K562 (cell line): Measurements from ENCODE around the gene PTCRA. TPM values are rescaled to one million over a fixed set of nuclear protein-coding genes. Genes with fewer than 3 reads are reported as not detected.

Experiments
- BRF2 ChIP-seq: IDR thresholded peaks from 3 replicates; pipeline ENCODE4 v1.6.1; 2011; ENCODE audit warnings: borderline replicate concordance, mild to moderate bottlenecking; ENCODE audit not compliant: insufficient read length, insufficient read depth
- CC2D1A ChIP-seq: fragments of 450-650 bp; IDR thresholded peaks from 2 replicates; pipeline ENCODE4 v1.6.1; 2017; ENCODE audit warnings: mild to moderate bottlenecking
- CEBPG ChIP-seq, 3 experiments: fragments of 200-800 bp in 1 of 3; sonication (Bioruptor generic) in 1 of 3; sonication (generic) in 1 of 3; formaldehyde crosslinking in 1 of 3; IDR thresholded peaks in 2 of 3; conservative IDR thresholded peaks in 1 of 3; 2 replicates each; pipeline versions ENCODE4 v1.6.1 to v1.8.0; 2016 to 2022; ENCODE audit warnings: missing compliant biosample characterization in 2 of 3, missing genetic modification characterization in 2 of 3, mild to moderate bottlenecking in 1 of 3, missing genetic modification reagents in 1 of 3
- CHD1 ChIP-seq: fragments of 200-600 bp; sonication (generic); IDR thresholded peaks from one replicate; pipeline ENCODE4 v1.6.1; 2012; ENCODE audit warnings: mild to moderate bottlenecking, moderate library complexity, low read length, inconsistent platforms
- CTBP1 ChIP-seq: fragments of 450-650 bp; IDR thresholded peaks from 2 replicates; pipeline ENCODE4 v1.6.1; 2016; ENCODE audit warnings: borderline replicate concordance
- E2F8 ChIP-seq: fragments of 450-650 bp; IDR thresholded peaks from 2 replicates; pipeline ENCODE4 v1.7.1; 2018; ENCODE audit warnings: mild to moderate bottlenecking, low read depth; ENCODE audit not compliant: partially characterized antibody
- ESRRA ChIP-seq: fragments of 450-650 bp; IDR thresholded peaks from 2 replicates; pipeline ENCODE4 v1.6.1; 2014; ENCODE audit warnings: low read depth, mild to moderate bottlenecking, moderate library complexity, borderline replicate concordance
- SIRT6 ChIP-seq: IDR thresholded peaks from one replicate; pipeline ENCODE4 v1.6.1; 2012; ENCODE audit warnings: low read depth, mild to moderate bottlenecking, control low read depth, inconsistent platforms, low read length, moderate library complexity
- SRSF7 ChIP-seq: fragments of 200-400 bp; formaldehyde crosslinking; optimal IDR thresholded peaks from 2 replicates; pipeline ENCODE3; 2017; ENCODE audit warnings: mild to moderate bottlenecking, low read depth, low read length
- STAT5A ChIP-seq: IDR thresholded peaks from 2 replicates; pipeline ENCODE4 v1.6.1; 2012; ENCODE audit warnings: low read length, inconsistent platforms, borderline replicate concordance
- TCF15 ChIP-seq: fragments of 250-450 bp; sonication (Bioruptor Pico); IDR thresholded peaks from 2 replicates; pipeline ENCODE4 v1.8.0; 2022; ENCODE audit warnings: moderate library complexity, mild to moderate bottlenecking, inconsistent platforms
- ZNF143 ChIP-seq: sonication (generic); formaldehyde crosslinking; IDR thresholded peaks from 2 replicates; pipeline ENCODE4 v1.9.0; 2022; ENCODE audit warnings: mild to moderate bottlenecking, missing genetic modification reagents
- polyA plus RNA-seq, 8 experiments: library from polyadenylated mRNA; depleted of rRNA in 4 of 8; stranded (reverse) in 5 of 8; unstranded in 3 of 8; fragments of >200 nt; fragmentation: Nextera tagmentation in 2 of 8; fragmentation: Illumina TruSeq in 1 of 8; extraction: Ambion mirVana in 2 of 8; extraction: Trizol in 1 of 8; gene quantifications; 2 replicates each; pipeline versions ENCODE4 v1.2.1 to v1.2.3, GENCODE V29; 2011 to 2014; ENCODE audit warnings: inconsistent platforms in 1 of 8, missing spikeins in 1 of 8
- total RNA-seq, 7 experiments: library from RNA; depleted of rRNA in 6 of 7; stranded (reverse); fragments of >200 nt in 6 of 7; fragmentation: Illumina TruSeq in 2 of 7; extraction: Trizol in 2 of 7; gene quantifications; 2 replicates each; pipeline versions ENCODE4 v1.2.1 to v1.2.3, GENCODE V29; 2011 to 2021; ENCODE audit warnings: low replicate concordance in 1 of 7
- TF ChIP-seq, protein P1 (sequence below): sonication (generic); formaldehyde crosslinking; IDR thresholded peaks from 2 replicates; pipeline ENCODE4 v1.5.0; 2020; ENCODE audit warnings: missing genetic modification reagents
- TF ChIP-seq, protein P2 (sequence below): sonication (generic); formaldehyde crosslinking; IDR thresholded peaks from 2 replicates; pipeline ENCODE4 v1.8.0; 2023; ENCODE audit warnings: missing genetic modification reagents, mild to moderate bottlenecking, borderline replicate concordance

The PTCRA gene
- total and polyA plus RNA-seq, 9 of the 15 experiments (the other 6 are each of a cell fraction or from before 2014, with no cell fraction given), result 0.21 TPM; not detected in 8

- TF ChIP-seq E2F8, result peak; percentile 85
- TF ChIP-seq SRSF7, result no peak
- peak; percentile 17; the same call in 1 of the 2 replicates for TF ChIP-seq STAT5A
- TF ChIP-seq CHD1, result peak; percentile 26
- peak; percentile 33; the same call in 1 of the 2 replicates for TF ChIP-seq ESRRA
- peak; percentile 85 for TF ChIP-seq ZNF143 (CRISPR knock-in tag)
- TF ChIP-seq CTBP1, result 0 out of 2 replicates have a peak, but pooled peaks have one; percentile 39
- TF ChIP-seq, protein P1, sequence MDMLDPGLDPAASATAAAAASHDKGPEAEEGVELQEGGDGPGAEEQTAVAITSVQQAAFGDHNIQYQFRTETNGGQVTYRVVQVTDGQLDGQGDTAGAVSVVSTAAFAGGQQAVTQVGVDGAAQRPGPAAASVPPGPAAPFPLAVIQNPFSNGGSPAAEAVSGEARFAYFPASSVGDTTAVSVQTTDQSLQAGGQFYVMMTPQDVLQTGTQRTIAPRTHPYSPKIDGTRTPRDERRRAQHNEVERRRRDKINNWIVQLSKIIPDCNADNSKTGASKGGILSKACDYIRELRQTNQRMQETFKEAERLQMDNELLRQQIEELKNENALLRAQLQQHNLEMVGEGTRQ (CRISPR knock-in tag), result peak; percentile 53; the same call in 1 of the 2 replicates
- TF ChIP-seq SIRT6, result no peak
- TF ChIP-seq, protein P2, sequence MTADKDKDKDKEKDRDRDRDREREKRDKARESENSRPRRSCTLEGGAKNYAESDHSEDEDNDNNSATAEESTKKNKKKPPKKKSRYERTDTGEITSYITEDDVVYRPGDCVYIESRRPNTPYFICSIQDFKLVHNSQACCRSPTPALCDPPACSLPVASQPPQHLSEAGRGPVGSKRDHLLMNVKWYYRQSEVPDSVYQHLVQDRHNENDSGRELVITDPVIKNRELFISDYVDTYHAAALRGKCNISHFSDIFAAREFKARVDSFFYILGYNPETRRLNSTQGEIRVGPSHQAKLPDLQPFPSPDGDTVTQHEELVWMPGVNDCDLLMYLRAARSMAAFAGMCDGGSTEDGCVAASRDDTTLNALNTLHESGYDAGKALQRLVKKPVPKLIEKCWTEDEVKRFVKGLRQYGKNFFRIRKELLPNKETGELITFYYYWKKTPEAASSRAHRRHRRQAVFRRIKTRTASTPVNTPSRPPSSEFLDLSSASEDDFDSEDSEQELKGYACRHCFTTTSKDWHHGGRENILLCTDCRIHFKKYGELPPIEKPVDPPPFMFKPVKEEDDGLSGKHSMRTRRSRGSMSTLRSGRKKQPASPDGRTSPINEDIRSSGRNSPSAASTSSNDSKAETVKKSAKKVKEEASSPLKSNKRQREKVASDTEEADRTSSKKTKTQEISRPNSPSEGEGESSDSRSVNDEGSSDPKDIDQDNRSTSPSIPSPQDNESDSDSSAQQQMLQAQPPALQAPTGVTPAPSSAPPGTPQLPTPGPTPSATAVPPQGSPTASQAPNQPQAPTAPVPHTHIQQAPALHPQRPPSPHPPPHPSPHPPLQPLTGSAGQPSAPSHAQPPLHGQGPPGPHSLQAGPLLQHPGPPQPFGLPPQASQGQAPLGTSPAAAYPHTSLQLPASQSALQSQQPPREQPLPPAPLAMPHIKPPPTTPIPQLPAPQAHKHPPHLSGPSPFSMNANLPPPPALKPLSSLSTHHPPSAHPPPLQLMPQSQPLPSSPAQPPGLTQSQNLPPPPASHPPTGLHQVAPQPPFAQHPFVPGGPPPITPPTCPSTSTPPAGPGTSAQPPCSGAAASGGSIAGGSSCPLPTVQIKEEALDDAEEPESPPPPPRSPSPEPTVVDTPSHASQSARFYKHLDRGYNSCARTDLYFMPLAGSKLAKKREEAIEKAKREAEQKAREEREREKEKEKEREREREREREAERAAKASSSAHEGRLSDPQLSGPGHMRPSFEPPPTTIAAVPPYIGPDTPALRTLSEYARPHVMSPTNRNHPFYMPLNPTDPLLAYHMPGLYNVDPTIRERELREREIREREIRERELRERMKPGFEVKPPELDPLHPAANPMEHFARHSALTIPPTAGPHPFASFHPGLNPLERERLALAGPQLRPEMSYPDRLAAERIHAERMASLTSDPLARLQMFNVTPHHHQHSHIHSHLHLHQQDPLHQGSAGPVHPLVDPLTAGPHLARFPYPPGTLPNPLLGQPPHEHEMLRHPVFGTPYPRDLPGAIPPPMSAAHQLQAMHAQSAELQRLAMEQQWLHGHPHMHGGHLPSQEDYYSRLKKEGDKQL (CRISPR knock-in tag), result no peak
- TF ChIP-seq CEBPG (CRISPR knock-in tag; IDR thresholded peaks at IDR 0.05), result no peak
- no peak; a peak in 1 of 4 replicates for TF ChIP-seq CEBPG (tag; conservative IDR thresholded peaks at IDR 0.05 in 1 of 2, IDR thresholded peaks at IDR 0.05 in 1 of 2)
- TF ChIP-seq CC2D1A, result peak; percentile 65; the same call in 1 of the 2 replicates
- no peak for TF ChIP-seq TCF15 (CRISPR knock-in tag)
- no peak for TF ChIP-seq BRF2
Observed at GRCh38 chr6:42879372-42880239, 36.2 kb upstream of the PTCRA start, which contains the start of gene RPL7L1 (continued).
